Ecto neural progenitor cell (in vitro differentiated cells): ENCODE measurements around the gene CT47C1.
A peak's percentile ranks its signal among the peaks of the same experiment; 100 is the strongest.
"Not testable (repeated sequence)": the region's sequence is repeated elsewhere in the genome, so short reads cannot be mapped to it uniquely, and the experiment has no call there.

Experiments used
- DNase-seq: peaks from one replicate; pipeline ENCODE4 v3.0.0-alpha.2; 2018; ENCODE audit warnings: low spot score

CT47C1 gene

DNA sequence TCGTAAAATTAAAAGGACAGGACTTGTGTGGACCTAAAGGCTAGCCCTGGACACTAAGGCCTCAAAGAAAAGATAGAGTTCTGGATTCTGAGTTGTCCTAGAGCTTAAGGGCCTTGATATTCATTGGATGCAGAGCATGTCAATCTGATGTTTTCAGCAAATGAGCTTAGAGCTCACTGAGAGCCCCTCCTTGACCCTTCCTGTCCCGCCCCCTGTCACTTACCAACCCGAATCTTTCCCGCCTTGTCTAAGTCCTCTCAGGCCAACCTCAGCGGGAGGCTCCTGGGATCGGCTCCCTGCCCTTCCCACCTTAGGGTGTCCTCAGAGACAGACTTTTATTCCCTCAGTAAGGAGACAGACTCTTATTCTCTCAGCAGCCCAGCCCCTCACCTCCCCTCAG, at the start of gene CT47C1:
CT47C1 (plus strand) TSS at position 250 of the 400 bp plus-strand sequence. CDS start 233 bp downstream, outside the sequence.
- DNase-seq: no peak

DNA sequence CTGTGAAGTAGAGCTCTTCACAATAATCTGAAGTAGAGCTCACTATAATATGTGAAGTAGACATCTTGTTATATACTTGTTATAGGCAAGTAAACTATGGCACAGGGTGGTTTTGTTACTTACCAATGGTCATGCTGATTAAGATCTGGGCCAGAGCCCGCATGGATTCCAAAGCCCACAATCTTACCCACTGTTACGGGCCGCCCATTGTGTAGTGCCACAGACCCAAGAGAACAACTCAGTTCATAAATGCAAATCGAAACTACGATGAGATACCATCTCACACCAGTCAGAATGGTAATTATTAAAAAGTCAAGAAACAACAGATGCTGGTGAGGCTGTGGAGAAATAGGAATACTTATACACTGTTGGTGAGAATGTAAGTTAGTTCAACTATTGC, 46.9 kb upstream of the CT47C1 start:
- DNase-seq: no peak

DNA sequence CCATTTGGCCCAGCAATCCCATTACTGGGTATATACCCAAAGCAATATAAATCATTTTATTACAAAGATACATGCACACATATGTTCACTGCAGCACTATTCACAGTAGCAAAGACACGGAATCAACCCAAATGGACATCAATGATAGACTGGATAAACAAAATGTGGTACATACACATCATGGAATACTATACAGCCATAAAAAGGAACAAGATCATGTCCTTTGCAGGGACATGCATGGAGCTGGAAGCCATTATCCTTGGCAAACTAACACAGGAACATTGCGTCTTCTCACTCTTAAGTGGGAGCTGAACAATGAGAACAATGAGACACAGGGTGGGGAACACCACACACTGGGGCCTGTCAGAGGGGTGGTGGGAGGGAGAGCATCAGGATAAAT, 46.4 kb upstream of the CT47C1 start:
- not testable (repeated sequence) for DNase-seq

DNA sequence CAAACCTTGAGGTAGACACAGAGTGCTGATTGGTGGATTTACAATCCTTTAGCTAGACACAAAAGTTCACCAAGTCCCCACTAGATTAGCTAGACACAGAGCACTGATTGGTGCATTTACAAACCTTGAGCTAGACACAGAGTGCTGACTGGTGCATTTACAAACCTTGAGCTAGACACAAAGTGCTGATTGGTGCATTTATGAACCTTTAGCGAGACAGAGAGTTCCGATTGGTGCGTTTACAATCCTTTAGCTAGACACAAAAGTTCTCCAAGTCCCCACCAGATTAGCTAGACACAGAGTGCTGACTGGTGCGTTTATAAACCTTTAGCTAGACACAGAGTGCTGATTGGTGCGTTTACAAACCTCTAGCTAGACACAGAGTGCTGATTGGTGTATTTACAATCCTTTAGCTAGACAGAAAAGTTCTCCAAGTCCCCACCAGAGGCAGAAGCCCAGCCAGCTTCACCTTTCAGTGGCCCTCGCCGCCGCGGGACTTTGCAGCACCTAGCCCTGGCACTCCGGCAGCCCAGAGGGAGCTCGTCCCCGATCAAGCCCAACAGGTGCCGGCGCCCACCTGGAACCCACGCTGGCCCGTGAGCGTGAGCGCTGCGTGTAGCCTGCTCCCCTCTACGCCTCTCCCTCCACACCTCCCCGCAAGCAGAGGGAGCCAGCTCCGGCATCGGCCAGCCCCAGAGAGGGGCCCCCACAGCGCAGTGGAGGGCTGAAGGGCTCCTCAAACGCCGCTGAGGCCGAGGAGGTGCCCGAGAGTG, 44.6 kb upstream of the CT47C1 start:
- DNase-seq: not testable (repeated sequence)

DNA sequence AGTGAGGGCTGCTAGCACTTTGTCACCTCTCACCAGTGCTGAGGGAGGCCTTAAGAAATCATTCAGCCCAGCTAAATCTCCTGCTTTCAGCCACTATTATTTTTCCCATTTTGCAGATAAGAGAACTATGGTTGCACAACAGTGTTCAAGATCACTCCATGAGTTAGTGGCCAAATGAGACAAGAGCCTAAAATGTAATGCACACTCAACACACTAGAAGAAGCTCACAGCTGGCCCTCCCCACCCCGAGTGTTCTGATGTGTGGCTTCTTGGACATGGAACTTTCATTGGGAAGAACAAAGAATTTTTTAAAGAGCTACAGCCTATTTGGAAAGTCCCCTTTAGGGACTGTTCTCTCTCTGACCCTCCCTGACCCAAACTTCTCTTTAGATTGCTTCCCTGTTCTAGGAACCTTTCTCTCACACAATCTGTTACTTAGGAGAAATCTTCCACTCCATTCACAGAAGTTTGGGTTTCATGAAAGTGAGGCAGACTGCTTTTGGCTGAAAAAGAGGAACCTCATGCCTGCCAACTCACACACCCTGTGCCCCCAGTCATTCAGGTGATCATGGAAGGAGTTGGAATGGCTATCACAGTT, 44.0 kb upstream of the CT47C1 start:
- DNase-seq: no peak

DNA sequence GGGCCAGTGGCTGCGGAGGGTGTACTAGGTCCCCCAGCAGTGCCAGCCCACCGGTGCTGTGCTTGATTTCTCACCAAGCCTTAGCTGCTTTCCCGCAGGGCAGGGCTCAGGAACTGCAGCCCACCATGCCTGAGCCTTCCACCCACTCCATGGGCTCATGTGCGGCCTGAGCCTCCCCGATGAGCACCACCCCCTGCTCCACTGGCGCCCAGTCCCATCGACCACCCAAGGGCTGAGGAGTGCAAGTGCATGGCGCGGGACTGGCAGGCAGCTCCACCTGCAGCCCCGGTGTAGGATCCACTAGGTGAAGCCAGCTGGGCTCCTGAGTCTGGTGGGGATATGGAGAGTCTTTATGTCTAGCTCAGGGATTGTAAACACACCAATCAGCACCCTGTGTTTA, 43.1 kb upstream of the CT47C1 start:
- DNase-seq: not testable (repeated sequence)

DNA sequence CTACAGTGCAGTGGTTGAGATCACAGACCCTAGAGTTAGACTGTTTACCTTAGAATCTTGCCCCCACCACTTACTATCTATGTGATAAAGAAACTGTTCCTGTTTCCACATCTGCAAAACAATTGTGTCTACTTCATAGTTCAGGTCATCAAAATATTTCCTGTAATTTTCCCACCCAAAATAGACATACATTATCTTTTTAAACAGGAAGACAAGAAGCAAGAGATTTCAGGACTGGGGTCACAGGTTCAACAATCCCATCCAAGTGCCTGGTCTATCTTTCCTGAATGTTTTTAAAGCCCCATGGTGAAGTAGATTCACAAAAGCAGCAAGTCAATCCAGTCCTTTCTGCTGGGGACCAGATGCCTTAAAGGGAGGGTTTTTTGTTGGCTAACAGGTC, 41.8 kb upstream of the CT47C1 start:
- no peak for DNase-seq

DNA sequence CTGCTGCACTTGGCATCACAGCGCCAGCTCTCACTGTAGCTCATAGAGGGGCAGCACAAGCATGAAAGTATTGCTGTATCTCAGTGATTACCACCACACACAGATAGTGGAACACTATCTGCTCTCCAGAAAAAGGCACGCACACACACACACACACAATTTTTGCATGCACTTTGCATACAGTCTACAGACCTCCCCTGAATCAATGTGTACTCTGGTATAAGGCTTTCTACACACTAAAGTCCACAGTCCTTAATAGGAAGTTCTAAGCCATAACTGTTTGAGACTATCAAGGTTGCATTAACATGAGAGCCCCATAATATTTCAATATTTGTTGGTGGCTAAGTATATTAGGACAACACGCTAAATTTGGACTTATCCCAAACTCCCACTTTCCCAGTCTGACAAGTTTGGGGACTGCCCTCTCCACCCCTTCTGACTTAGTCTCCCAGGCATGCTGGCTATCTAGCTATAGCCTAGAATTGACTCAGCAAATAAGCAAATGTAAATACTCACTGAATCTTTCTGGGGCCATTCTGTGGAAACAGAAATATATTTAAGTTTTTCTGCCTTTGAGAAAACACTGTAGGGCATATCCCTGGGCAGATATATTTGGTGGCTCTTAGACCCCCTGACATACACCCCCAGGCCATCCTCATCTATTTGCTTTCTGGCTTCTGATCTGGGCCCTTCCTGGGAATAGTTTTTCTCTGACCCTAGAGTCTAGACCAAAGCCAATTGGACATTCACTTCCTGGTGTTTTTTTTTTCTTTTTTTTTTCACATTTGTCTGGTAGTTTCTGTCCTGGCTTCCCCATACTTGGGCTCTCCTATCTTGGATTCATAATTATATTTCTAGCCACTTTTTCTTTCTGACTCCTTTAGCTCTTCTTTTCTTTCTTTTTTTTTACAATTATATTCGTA, 36.4 kb upstream of the CT47C1 start:
- DNase-seq: no peak

DNA sequence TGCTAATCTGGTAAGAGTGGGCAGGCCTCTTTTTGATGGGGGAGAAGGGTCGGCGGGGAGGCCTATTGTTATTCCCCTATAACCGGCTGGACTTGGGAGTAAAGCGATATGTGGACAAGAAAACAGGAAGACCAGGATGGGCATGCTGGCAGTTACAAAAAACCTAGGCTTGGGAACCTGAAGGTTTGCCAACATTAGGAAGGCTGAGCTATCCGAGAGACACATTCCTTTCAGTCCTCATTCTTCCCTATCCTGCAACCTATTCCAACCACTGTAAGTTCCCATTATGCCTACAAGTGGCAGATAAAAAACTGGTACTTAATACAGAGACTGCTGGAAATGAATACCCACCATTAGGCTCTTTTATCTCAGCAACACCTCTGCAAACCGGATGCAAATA, 32.4 kb upstream of the CT47C1 start:
- no peak for DNase-seq

DNA sequence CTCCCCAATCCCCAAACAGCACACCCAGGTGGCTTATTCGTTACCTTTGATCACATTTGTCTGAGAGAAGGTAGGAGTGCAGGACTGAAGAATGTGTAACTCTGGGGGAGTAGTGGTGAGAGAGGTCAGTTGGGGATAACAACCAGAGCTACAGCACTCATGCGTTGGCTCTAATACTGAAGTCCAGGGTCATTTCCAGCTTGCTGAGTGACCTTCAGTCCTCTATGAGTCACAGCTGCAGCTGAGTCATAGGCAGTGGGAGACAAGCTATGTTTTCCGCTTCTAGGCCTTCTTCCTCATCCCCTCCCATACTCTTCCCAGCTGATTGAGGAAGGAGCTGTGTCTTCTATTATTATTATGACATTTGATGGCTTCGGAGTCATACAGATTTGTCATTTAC, 31.6 kb upstream of the CT47C1 start:
- DNase-seq: no peak

DNA sequence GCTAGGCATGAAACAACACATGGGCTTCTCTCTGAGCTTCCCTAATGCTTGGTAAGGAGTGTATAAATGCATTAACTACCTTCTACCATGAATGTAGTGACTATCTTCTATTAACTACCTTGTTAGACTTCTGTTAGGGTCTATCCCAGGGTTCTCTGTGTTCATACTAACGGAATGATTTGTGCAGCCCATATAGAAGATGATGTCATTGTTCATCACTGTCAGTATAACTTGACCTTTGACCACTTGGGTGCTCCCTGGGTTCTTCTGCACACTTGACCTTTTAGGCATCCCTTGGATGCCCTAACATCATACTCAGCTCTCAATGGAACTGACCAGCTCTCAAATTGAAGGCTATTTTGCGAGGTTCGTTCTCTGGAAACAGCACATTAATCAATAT, 30.8 kb upstream of the CT47C1 start:
- DNase-seq: no peak

DNA sequence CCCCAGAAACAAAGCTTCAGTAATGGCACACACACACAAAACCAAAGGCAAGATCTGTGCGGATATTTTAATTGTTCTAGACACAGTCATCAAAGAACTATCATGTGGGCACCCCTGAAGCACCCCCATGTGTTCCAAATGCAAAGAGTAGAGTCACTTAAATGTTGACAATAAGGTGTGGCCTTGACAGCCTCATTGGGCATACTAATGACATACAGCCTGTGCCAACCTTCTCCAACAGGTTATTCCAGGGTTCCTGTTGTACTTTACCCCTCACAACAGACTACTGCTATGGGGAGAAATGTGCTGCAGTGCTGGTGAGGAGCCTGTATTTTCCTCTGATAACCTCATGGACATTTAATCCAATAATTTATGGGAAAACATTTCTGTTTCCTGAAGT, 29.8 kb upstream of the CT47C1 start:
- no peak for DNase-seq

DNA sequence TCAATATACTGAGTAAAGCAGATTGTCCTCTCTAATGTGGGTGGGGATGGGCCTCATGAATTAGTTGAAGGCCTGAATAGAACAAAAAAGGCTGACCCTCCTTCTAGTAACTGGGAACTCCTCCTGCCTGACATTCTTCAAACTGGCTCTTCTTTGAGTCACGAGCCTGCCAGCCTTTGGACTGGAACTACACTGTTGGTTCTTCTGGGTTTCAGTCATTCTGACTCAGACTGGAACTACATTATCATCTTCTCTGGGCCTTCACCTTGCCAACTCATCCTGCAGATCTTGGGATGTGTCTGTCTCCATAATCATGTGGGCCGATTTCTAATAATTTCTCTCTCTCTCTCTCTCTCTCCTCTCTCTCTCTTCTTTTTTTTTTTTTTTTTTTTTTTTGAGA, 26.9 kb upstream of the CT47C1 start:
- DNase-seq: no peak

DNA sequence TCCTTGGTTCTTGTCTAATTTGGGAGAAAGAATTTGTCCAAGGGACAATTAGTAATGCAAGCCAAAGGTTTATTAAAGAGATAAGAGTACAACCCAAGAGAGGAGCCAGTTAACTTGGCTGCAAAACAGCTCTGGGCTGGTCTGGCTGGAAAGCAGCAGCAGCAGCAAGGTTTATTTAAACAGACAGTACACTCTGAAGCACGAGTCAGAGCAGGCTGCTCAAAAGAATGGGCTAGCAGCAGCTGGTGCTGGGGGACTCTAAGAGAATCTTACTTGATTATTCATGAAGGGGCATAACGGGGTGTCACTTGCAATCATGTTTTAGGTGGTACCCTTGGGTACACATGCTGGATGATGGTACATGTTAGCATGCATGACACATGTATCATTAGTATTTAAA, 17.1 kb upstream of the CT47C1 start:
- no peak for DNase-seq

DNA sequence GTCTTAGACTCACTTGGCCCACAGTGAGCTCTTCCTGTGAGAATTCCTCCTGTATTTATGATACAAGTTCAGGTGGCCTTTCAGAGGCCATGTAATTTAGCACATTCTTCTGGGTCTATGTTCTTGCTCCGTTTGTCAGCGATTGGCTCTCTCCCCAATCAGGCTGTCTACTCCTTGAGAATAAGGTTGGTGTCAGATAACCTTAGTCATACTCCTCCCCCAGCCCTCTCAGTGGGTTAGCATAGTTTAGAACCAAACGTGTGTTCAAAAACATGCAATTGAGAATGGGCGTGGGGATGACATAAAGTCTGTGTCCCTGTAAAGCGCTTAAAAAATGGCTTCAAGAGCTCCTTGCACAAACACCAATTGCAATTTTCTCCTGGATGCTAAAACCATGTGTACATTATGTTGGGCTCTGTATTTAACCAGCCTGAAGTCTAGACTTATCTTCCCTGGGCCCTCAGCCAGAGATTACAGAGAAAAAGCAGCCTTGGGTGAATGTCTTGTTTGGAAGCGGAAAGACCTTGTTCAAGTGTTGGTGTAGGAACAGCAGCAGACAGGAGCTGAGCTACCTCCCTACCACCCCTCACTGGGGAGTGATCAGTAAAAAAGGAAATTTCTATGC, 9.9 kb upstream of the CT47C1 start:
- no peak for DNase-seq

DNA sequence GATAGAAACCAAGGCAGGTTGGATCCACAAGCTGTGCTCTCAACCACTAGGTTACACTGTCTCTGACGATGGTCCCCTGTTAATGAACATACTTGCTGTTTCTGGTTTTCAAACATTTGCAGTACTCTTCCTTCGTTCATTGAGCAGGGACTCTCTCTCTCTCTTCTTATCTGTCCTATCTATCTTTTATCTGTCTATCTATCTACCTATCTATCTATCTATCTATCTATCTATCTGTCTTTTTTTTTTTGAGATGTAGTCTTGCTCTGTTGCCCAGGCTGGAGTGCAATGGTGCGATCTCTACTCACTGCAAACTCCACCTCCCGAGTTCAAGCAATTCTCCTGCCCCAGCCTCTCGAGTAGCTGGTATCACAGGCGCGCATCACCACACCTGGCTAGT, 9.4 kb upstream of the CT47C1 start:
- DNase-seq: no peak

DNA sequence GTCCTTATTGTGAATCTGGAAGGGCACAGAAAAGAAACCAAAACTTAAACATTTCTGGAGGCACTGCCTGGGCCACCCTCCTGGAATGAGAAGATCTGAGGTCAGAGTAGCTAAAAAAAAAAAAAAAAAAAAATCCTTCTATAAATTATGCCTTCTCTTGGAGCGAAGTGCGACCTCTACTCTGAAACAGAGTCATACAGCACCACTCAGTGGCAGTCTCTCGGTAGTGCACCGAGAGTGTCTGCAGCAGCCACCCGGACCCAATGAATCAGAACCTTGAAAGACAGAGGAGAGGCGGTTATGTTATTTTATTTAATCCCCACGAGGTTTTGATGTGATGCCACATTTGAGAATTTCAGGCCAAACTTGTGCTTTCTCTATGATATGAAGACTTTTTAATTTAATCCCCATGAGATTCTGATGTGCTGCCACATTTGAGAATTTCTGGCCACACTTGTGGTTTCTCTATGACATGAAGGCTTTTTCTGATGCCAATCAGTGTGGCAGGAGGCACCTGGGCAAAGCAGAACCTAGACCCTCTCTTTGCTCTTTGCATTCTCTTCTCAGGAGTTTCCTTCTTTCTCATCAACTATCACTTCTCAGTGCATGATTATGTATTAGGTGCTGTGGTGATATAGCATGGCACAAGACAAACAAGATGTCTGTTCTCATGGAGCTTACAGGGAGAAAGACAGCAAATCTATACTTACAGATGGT, 5.6 kb upstream of the CT47C1 start:
- DNase-seq: peak; percentile 47

DNA sequence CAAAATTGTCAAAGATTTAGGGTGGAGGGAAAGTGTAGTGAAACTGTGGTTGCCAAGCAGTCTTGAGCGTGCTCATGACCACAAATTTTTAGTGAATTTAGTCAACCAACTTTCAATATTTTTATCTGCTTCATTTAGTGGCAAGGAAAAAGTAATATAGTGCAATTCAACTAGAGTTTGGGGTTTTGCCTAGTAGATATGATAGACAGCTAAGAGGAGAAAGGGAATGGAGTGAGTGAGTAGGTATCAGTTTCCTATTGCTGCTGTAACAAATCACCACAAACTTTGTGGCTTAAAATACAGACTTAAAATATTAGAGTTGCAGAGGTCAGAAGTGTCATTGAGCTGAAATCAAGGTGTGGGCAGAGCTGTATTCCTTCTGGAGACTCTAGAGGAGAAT, 3.7 kb upstream of the CT47C1 start:
- no peak for DNase-seq

DNA sequence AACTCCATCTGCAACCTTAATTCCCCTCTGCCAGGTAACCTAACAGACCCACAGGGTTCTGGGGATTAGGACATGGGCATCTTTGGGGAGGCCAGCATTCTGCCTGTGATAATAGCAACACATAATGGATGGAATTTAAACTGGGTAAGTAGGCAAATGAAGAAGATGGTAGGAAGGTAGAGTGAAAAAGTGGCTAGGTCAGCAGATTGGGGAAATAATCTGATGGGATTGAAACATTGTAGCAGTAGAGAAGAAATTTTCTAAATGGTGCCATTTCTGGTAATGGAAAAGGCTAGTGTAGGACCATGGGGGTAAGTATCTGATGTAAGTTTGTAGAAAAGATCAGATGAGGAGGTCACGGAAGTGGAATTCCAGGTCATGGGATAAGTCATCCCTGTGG, 3.0 kb upstream of the CT47C1 start:
- DNase-seq: no peak

DNA sequence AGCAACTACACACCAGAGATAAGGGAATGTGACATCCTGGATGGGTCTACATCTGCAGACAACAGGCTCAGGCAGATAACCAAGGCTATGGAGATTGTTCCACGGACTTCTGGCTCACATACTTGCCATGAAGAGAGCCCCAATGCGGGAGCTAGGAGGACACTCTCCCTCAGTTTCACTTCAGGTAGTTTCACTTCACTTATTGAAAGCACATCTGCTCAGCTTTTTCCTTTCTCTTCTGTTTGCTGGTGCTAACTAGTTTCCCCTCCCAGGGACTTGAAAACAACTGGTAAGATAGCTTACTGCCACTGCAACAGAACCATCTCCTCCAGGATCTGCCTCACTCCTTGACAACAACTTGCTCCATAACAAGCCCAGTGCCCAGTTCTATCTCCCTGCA, 1.4 kb upstream of the CT47C1 start:
- DNase-seq: no peak

DNA sequence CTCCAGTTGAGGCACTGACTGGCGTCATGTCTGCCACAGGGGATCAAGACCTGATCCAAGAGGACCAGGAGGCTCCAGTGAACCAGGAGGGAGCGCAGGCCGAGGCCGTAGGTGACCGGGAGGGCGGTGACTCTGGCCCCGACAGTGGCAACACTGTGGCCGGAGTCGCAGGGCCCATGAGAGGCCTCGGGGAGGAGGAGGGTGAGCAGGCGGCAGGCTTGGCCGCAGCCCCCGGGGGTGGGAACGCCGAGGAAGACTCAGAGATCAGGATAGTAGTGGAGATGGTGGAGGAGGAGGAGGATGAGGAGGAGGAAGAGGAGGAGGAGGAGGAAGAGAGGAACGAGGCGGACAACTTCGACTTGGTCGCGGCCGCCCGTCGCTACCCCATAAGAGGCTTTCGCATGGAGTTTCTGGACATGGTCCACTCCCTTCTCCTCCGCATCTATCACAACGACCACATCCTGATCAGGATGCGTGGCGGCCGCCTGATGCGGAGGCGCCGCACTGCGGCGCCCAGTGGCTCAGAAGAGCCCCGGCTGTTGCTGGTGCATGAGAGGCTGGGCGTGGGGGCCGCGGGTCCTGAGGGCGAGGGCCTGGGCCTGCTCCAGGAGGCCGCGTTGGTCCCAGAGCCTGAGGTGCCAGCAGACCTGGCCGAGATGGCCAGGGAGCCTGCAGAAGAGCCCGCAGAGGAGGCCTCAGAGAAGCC, 560 bp downstream of the CT47C1 start:
- DNase-seq: no peak
